HCT116 (cell line): ENCODE data around the gene AZGP1.
"Not testable (repeated sequence)": the region's sequence is repeated elsewhere in the genome, so short reads cannot be mapped to it uniquely, and the experiment has no call there.

Experiments
- CBX3 ChIP-seq: IDR thresholded peaks from 2 replicates; pipeline ENCODE4 v1.6.1; 2012; ENCODE audit warnings: low read depth
- POLR2A ChIP-seq: IDR thresholded peaks from 2 replicates; pipeline ENCODE4 v1.7.0; 2011; ENCODE audit warnings: borderline replicate concordance; ENCODE audit not compliant: insufficient read depth, insufficient read length; ENCODE audit errors: extremely low read depth
- TF ChIP-seq, protein P1 (sequence below), 3 experiments: fragments of 200-600 bp in 1 of 3; sonication (generic) in 1 of 3; IDR thresholded peaks in 2 of 3; conservative IDR thresholded peaks in 1 of 3; 2 replicates each; pipeline ENCODE4 v1.5.1; 2012 to 2017; ENCODE audit warnings: low read depth in 2 of 3, low read length in 2 of 3, antibody characterized with exemption in 1 of 3, borderline replicate concordance in 1 of 3, control low read depth in 1 of 3, mild to moderate bottlenecking in 1 of 3, mixed read lengths in 1 of 3, mixed run types in 1 of 3, moderate library complexity in 1 of 3; ENCODE audit not compliant: insufficient read depth in 1 of 3

DNA sequence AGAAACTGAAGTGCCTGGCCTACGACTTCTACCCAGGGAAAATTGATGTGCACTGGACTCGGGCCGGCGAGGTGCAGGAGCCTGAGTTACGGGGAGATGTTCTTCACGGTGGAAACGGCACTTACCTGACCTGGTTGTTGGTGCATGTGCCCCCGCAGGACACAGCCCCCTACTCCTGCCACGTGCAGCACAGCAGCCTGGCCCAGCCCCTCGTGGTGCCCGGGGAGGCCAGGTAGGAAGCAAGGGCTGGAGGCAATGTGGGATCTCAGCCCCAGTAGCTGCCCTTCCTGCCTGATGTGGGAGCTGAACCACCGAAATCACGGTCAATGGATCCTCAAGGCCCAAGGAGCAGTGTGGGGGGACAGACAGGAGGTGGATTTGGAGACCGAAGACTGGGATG is 11.5 kb upstream of the AZGP1 start:
- TF ChIP-seq, protein P1, sequence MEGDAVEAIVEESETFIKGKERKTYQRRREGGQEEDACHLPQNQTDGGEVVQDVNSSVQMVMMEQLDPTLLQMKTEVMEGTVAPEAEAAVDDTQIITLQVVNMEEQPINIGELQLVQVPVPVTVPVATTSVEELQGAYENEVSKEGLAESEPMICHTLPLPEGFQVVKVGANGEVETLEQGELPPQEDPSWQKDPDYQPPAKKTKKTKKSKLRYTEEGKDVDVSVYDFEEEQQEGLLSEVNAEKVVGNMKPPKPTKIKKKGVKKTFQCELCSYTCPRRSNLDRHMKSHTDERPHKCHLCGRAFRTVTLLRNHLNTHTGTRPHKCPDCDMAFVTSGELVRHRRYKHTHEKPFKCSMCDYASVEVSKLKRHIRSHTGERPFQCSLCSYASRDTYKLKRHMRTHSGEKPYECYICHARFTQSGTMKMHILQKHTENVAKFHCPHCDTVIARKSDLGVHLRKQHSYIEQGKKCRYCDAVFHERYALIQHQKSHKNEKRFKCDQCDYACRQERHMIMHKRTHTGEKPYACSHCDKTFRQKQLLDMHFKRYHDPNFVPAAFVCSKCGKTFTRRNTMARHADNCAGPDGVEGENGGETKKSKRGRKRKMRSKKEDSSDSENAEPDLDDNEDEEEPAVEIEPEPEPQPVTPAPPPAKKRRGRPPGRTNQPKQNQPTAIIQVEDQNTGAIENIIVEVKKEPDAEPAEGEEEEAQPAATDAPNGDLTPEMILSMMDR (IDR thresholded peaks at IDR 0.05 in 2 of 3, conservative IDR thresholded peaks at IDR 0.05 in 1 of 3; ENCODE audit: borderline replicate concordance in 1 of 3, insufficient read depth in 1 of 3, low read depth in 2 of 3, low read length in 2 of 3), result not testable (repeated sequence)
- TF ChIP-seq POLR2A, CBX3: not testable (repeated sequence)
